CD4-positive, alpha-beta memory T cell (primary cell): ENCODE results near the gene SPTLC2. TPM values are rescaled to one million over a fixed set of nuclear protein-coding genes. Genes with fewer than 3 reads are reported as not detected.

Experiments
- CTCF ChIA-PET: fragments of 350-600 bp; sonication (Branson Sonifier 250); formaldehyde crosslinking; loops from one replicate; lab custom pipeline; 2021; ENCODE audit warnings: inconsistent platforms; ENCODE audit not compliant: partially characterized antibody; lab: Charles Lee
- POLR2A ChIA-PET: fragments of 350-600 bp; sonication (Branson Sonifier 250); formaldehyde crosslinking; loops from one replicate; lab custom pipeline; 2021; ENCODE audit not compliant: partially characterized antibody; lab: Charles Lee
- DNase-seq, 5 donors: peaks; one replicate each; pipeline versions ENCODE4 v3.0.0 to v3.0.0-alpha.2; 2020 to 2022; ENCODE audit warnings: mixed read lengths in 1 of 5
- H3K27ac ChIP-seq: one replicate; pipeline ENCODE4 v1.7.0; 2013; ENCODE audit warnings: low read depth, low read length
- H3K27me3 ChIP-seq: 2 replicates; pipeline ENCODE4 v1.7.0; 2013; ENCODE audit warnings: mild to moderate bottlenecking, low read length, moderate library complexity; ENCODE audit not compliant: insufficient read depth
- H3K36me3 ChIP-seq: 2 replicates; pipeline ENCODE4 v1.7.0; 2013; ENCODE audit warnings: mild to moderate bottlenecking, low read length, moderate library complexity; ENCODE audit not compliant: insufficient read depth
- H3K4me1 ChIP-seq: 2 replicates; pipeline ENCODE4 v1.7.0; 2013; ENCODE audit warnings: mild to moderate bottlenecking, low read length, moderate library complexity; ENCODE audit not compliant: insufficient read depth
- H3K4me3 ChIP-seq, 2 donors: one replicate each; pipeline ENCODE4 v1.7.0; 2013; ENCODE audit warnings: low read length in 2 of 2, mild to moderate bottlenecking in 1 of 2
- H3K9me3 ChIP-seq, 2 donors: one replicate each; pipeline ENCODE4 v1.7.0; 2013; ENCODE audit warnings: low read length in 2 of 2, control low read depth in 1 of 2; ENCODE audit not compliant: control insufficient read depth in 1 of 2
- H3K27ac Mint-ChIP-seq, 7 donors: one replicate each; pipeline ENCODE4 v1.8.0; 2020 to 2021; ENCODE audit warnings: mixed read lengths in 7 of 7, mild to moderate bottlenecking in 6 of 7, inconsistent platforms in 3 of 7, moderate library complexity in 3 of 7
- H3K27me3 Mint-ChIP-seq, 2 donors: one replicate each; pipeline ENCODE4 v1.8.0; 2020 to 2021; ENCODE audit warnings: mixed read lengths in 2 of 2
- H3K36me3 Mint-ChIP-seq, 2 donors: one replicate each; pipeline ENCODE4 v1.8.0; 2020 to 2021; ENCODE audit warnings: mixed read lengths in 2 of 2, inconsistent platforms in 1 of 2, mild to moderate bottlenecking in 1 of 2
- H3K4me1 Mint-ChIP-seq, 4 donors: one replicate each; pipeline ENCODE4 v1.8.0; 2020 to 2021; ENCODE audit warnings: mixed read lengths in 4 of 4, mild to moderate bottlenecking in 1 of 4
- H3K4me3 Mint-ChIP-seq, 8 donors: one replicate each; pipeline ENCODE4 v1.8.0; 2020 to 2021; ENCODE audit warnings: mixed read lengths in 8 of 8, mild to moderate bottlenecking in 7 of 8, moderate library complexity in 6 of 8, inconsistent platforms in 3 of 8
- H3K9me3 Mint-ChIP-seq, 8 donors: one replicate each; pipeline ENCODE4 v1.8.0; 2020 to 2021; ENCODE audit warnings: mixed read lengths in 8 of 8, mild to moderate bottlenecking in 5 of 8, inconsistent platforms in 3 of 8, moderate library complexity in 1 of 8
- intact Hi-C: fragments of 100-400 bp; cut with micrococcal nuclease; formaldehyde crosslinking; loops from one replicate; pipeline ENCODE4 v1.15.1; 2023
- polyA plus RNA-seq, 2 donors: library from polyadenylated mRNA; unstranded; fragments of 300-500 nt; fragmentation: Illumina TruSeq; gene quantifications; one replicate each; pipeline ENCODE4 v1.2.3, GENCODE V29; 2021
- total RNA-seq, 2 experiments: library from RNA; stranded (reverse); gene quantifications; one replicate each; pipeline ENCODE4 v1.2.3, GENCODE V29; 2021

SPTLC2 gene
- total and polyA plus RNA-seq, 4 experiments from 2014 or later, result 11.2 to 31.3 (median 24.8) TPM

DNA sequence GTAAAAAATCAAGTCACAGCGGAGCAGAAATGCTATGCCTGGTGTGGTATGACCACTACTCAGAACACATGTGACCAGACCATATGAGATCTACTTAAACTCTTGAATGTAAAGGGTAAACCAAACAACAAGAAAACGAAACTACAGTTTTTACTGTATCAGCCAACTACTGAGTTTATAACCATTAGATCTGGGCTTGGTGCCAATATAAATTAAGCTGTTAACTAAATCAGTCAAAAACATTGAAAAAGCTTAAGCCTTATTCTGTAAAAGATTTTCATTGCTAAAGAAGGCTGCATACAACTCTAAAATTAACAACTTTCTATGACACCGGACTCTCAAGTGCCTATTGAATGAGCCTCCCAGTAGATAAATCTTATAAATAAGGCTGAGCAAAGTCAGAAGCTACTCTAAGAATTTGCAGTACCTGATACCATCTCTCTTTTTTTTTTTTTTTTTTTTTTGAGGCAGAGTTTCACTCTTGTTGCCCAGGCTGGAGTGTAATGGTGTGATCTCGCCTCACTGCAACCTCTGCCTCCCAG is 35.4 kb downstream of the SPTLC2 start:
- DNase-seq, result peak; percentile 41 to 69 (median 65)
- H3K27me3 ChIP-seq, result no peaks in the 10 kb centered on the region
- H3K27ac ChIP-seq, result peak overlapping the region; percentile 29
- H3K4me3 ChIP-seq, result peak overlapping the region in 1 of 2 donors; percentile 23
- ChIA-PET POLR2A (interaction anchor here (0.8 to 1.0 kb wide), 4 partner anchors 9 to 61 kb away, joined by 3 to 5 read pairs (median 4); partner anchors contain the start of gene SPTLC2), CTCF (interaction anchor here (2.1 kb wide), 1 partner anchor 37 kb away, joined by 5 read pairs; no protein-coding TSS in a partner anchor)
- peaks cover 7% of the 10 kb centered on the region for H3K36me3 ChIP-seq
- Mint-ChIP-seq H3K9me3 (no peaks in the 10 kb centered on the region), H3K27me3 (no peaks in the 10 kb centered on the region), H3K4me1 (peaks cover 18 to 40% (median 31%) of the 10 kb centered on the region in 4 donors), H3K4me3 (peak overlapping the region; percentile 60 to 90 (median 80)), H3K36me3 (peaks cover 14 to 17% of the 10 kb centered on the region in 2 donors), H3K27ac (peak overlapping the region; percentile 37 to 90 (median 86))
- peaks cover 20% of the 10 kb centered on the region for H3K4me1 ChIP-seq
- intact Hi-C loops, result loop anchor here (2.0 kb wide), 1 partner anchor 36 kb away; the partner anchor contains the start of gene SPTLC2
- H3K9me3 ChIP-seq, result no peaks in the 10 kb centered on the region

DNA sequence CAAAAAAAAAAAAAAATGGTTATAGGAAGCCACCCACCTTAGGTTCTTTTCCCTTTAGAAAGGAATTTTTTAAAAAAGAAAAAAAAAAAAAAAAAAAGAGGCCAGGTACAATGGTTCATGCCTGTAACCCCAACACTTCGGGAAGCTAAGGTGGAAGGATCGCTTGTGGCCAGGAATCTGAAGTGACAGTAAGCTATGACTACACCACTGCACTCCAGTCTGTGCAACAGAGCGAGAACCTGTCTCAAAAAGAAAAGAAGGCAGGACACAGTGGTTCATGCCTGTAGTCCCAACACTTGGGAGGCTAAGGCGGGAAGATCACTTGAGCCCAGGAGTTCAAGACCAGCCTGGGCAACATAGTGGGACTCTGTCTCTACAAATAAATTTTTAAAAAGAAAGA is 36.0 kb downstream of the SPTLC2 start:
- Mint-ChIP-seq H3K9me3 (no peaks in the 10 kb centered on the region), H3K4me1 (peaks cover 18 to 37% (median 30%) of the 10 kb centered on the region in 4 donors), H3K27ac (peak overlapping the region; percentile 37 to 90 (median 86)), H3K27me3 (no peaks in the 10 kb centered on the region), H3K36me3 (peaks cover 17 to 19% of the 10 kb centered on the region in 2 donors), H3K4me3 (peak overlapping the region in 6 of 8 donors; percentile 60 to 90 (median 80))
- peak overlapping the region; percentile 29 for H3K27ac ChIP-seq
- H3K4me3 ChIP-seq, result no peak overlapping the region
- H3K36me3 ChIP-seq, result peaks cover 7% of the 10 kb centered on the region
- ChIA-PET POLR2A (interaction anchor here (0.9 to 1.0 kb wide), 2 partner anchors 9 to 13 kb away, joined by 5 read pairs; no protein-coding TSS in a partner anchor), CTCF (interaction anchor here (2.1 kb wide), 1 partner anchor 38 kb away, joined by 5 read pairs; no protein-coding TSS in a partner anchor)
- H3K4me1 ChIP-seq, result peaks cover 20% of the 10 kb centered on the region
- DNase-seq, result no peak
- H3K27me3 ChIP-seq, result no peaks in the 10 kb centered on the region
- no peaks in the 10 kb centered on the region for H3K9me3 ChIP-seq
- intact Hi-C loops, result loop anchor here (2.0 kb wide), 1 partner anchor 36 kb away; the partner anchor contains the start of gene SPTLC2

DNA sequence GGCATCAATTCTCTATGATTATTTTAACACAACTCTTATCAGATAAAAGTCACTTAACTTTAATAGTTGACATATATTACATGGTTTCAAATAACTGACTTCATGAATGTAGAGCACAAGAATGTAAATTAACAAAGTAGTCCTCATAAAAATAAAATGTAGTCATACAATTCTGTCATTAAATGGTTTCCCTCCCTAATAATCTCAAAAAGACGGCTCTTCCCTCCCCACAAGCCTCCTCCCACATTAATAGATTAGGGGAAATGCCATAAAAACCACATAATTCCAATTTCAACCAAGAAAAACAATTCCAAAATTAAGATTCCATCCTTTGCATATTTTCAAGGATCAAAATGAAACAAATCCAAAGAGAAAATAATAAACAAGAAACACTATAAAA is 36.7 kb downstream of the SPTLC2 start:
- Mint-ChIP-seq H3K4me3 (no peak overlapping the region), H3K27ac (peak overlapping the region in 3 of 7 donors; percentile 5 to 77 (median 18)), H3K9me3 (no peaks in the 10 kb centered on the region), H3K27me3 (no peaks in the 10 kb centered on the region), H3K36me3 (peaks cover 20 to 22% of the 10 kb centered on the region in 2 donors), H3K4me1 (peaks cover 18 to 35% (median 30%) of the 10 kb centered on the region in 4 donors)
- Histone ChIP-seq H3K9me3 (no peaks in the 10 kb centered on the region), H3K27me3 (no peaks in the 10 kb centered on the region), H3K4me3 (no peak overlapping the region), H3K4me1 (peaks cover 20% of the 10 kb centered on the region), H3K36me3 (peaks cover 6% of the 10 kb centered on the region), H3K27ac (no peak overlapping the region)
- CTCF ChIA-PET, result interaction anchor here (1.7 to 2.1 kb wide), 2 partner anchors 14 to 38 kb away, joined by 3 to 5 read pairs; no protein-coding TSS in a partner anchor
- intact Hi-C loops, result loop anchor here (2.0 kb wide), 1 partner anchor 37 kb away; the partner anchor contains the start of gene SPTLC2
- DNase-seq, result no peak
- POLR2A ChIA-PET, result no interaction called here

DNA sequence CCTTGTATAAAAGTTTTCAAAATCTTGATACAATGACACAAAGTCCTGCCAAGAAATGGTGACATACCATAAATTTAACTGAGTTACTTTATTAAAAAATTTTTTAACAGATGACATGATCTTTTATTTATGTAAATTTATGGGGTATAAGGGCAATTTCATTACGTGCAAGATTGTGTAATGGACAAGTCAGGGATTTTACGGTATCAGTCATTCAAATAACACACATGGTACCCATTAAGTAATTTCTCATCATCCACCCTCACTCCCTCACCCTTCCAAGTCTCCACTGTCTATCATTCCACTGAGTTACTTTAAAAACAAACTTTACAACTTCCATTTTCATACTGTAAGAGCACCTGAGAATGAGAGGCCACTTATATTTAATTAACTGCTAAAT is 37.4 kb downstream of the SPTLC2 start:
- intact Hi-C loops, result no loop called here
- POLR2A ChIA-PET, result no interaction called here

DNA sequence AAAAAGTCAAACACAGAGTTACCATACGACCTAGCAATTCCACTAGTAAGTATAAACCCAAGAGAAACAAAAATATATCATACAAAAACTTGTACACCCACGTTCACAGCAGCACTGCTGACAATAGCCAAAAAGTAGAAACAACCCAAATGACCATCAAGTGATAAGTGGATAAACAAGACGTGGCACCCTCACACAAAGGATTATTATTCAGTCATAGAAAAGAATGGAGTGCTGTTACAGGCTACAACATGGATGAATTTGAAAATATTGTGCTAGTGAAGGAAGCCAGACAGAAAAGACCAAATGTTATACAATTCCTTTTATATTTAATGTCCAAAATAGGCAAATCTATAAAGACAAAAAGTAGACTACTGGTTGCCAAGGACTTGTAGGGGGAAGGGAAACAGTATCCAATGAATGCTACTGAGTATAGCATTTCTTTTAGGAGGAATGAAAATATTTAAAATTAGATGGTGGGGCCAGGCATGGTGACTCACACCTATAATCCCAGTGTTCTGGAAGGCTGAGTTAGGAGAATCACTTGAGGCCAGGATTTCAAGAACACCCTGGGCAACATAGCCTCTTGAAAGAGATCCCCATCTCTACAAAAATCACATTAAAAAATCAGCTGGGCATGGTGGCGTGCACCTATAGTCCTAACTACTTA is 41.9 kb downstream of the SPTLC2 start:
- intact Hi-C loops, result no loop called here
- Mint-ChIP-seq H3K27ac (no peak overlapping the region), H3K36me3 (peaks cover 41 to 47% of the 10 kb centered on the region in 2 donors), H3K4me1 (peaks cover 4 to 23% (median 5%) of the 10 kb centered on the region in 4 donors), H3K4me3 (no peak overlapping the region), H3K9me3 (no peaks in the 10 kb centered on the region), H3K27me3 (no peaks in the 10 kb centered on the region)
- Histone ChIP-seq H3K27ac (no peak overlapping the region), H3K9me3 (no peaks in the 10 kb centered on the region), H3K4me1 (no peaks in the 10 kb centered on the region), H3K27me3 (no peaks in the 10 kb centered on the region), H3K4me3 (no peak overlapping the region), H3K36me3 (peaks cover 4% of the 10 kb centered on the region)
- DNase-seq, result no peak
- ChIA-PET CTCF (interaction anchor here (1.1 kb wide), 1 partner anchor 9 kb away, joined by 4 read pairs; no protein-coding TSS in a partner anchor), POLR2A (no interaction called here)

More for the DNA sequence above, 37.4 kb downstream of the SPTLC2 start:
- Histone ChIP-seq H3K27ac (no peak overlapping the region), H3K4me1 (peaks cover 20% of the 10 kb centered on the region), H3K9me3 (no peaks in the 10 kb centered on the region), H3K36me3 (peaks cover 4% of the 10 kb centered on the region), H3K27me3 (no peaks in the 10 kb centered on the region), H3K4me3 (no peak overlapping the region)
- H3K36me3 Mint-ChIP-seq, result peaks cover 26 to 29% of the 10 kb centered on the region in 2 donors
- peaks cover 19 to 38% (median 28%) of the 10 kb centered on the region in 4 donors for H3K4me1 Mint-ChIP-seq
- CTCF ChIA-PET, result interaction anchor here (1.7 kb wide), 1 partner anchor 14 kb away, joined by 3 read pairs; no protein-coding TSS in a partner anchor
- no peaks in the 10 kb centered on the region for H3K27me3 Mint-ChIP-seq
- no peaks in the 10 kb centered on the region for H3K9me3 Mint-ChIP-seq
- H3K27ac Mint-ChIP-seq, result no peak overlapping the region
- DNase-seq, result no peak
- H3K4me3 Mint-ChIP-seq, result no peak overlapping the region

DNA sequence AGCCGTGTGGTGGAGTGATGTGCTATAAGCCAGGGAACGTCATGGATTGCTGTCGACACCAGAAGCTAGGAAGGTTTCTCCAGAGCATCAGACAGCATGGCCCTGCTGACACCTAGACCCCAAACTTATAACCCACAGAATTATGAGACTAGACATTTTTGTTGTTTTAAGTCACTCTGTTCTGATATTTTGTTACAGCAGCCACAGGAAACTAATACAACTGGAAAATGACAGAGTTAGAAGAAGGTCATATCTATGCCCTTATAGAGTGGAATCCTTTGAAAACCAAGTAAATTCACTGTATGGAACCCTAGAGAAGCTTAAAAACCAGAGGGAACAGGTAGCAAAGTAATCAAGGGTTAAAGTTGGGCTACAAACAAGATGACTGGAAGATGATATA is 42.5 kb downstream of the SPTLC2 start:
- no peak for DNase-seq
- intact Hi-C loops, result no loop called here
- peak overlapping the region in 1 of 7 donors; percentile 12 for H3K27ac Mint-ChIP-seq
- H3K4me1 Mint-ChIP-seq, result peaks cover 0 to 17% (median 5%) of the 10 kb centered on the region in 4 donors
- H3K9me3 ChIP-seq, result no peaks in the 10 kb centered on the region
- no peaks in the 10 kb centered on the region for H3K27me3 Mint-ChIP-seq
- H3K36me3 Mint-ChIP-seq, result peaks cover 46 to 52% of the 10 kb centered on the region in 2 donors
- no peaks in the 10 kb centered on the region for H3K9me3 Mint-ChIP-seq
- no peak overlapping the region for H3K27ac ChIP-seq
- no peaks in the 10 kb centered on the region for H3K27me3 ChIP-seq
- no peak overlapping the region for H3K4me3 Mint-ChIP-seq
- POLR2A ChIA-PET, result no interaction called here
- CTCF ChIA-PET, result no interaction called here
- no peaks in the 10 kb centered on the region for H3K4me1 ChIP-seq
- no peak overlapping the region for H3K4me3 ChIP-seq
- H3K36me3 ChIP-seq, result peaks cover 9% of the 10 kb centered on the region
